Gastroesophageal sphincter (tissue), 3 donors: ENCODE measurements around the gene CCNY.

ENCODE experiments used
- CTCF ChIP-seq, 4 experiments: fragments of 200-600 bp in 2 of 4; fragments of 450-650 bp in 2 of 4; sonication (generic) in 1 of 4; IDR thresholded peaks; one replicate each; pipeline ENCODE4 v1.5.1; 2017 to 2019; ENCODE audit warnings: antibody characterized with exemption in 4 of 4, mild to moderate bottlenecking in 2 of 4, moderate library complexity in 2 of 4
- POLR2A ChIP-seq, 2 donors: fragments of 450-650 bp; IDR thresholded peaks; one replicate each; pipeline ENCODE4 v1.6.1; 2017; ENCODE audit warnings: antibody characterized with exemption in 2 of 2, mild to moderate bottlenecking in 2 of 2, moderate library complexity in 1 of 2
- POLR2AphosphoS5 ChIP-seq: sonication (generic); formaldehyde crosslinking; IDR thresholded peaks from one replicate; pipeline ENCODE4 v1.6.1; 2017; ENCODE audit warnings: antibody characterized with exemption

GRCh38 chr10:35342183-35342753 lies 6.0 kb downstream of the CCNY start:
- TF ChIP-seq CTCF (IDR thresholded peaks at IDR 0.05) (no peak), POLR2AphosphoS5 (no peak), POLR2A (IDR thresholded peaks at IDR 0.05) (no peak)
